Neural cell (in vitro differentiated cells): ENCODE data around the gene FBXO21. TPM values are rescaled to one million over a fixed set of nuclear protein-coding genes. Genes with fewer than 3 reads are reported as not detected.
"Not testable (repeated sequence)": the region's sequence is repeated elsewhere in the genome, so short reads cannot be mapped to it uniquely, and the experiment has no call there.

Source experiments
- H2AFZ ChIP-seq: fragments of 200-600, 300-800 bp; sonication (generic), shearing (Covaris generic); 2 replicates; pipeline ENCODE4 v1.6.0; 2014; ENCODE audit warnings: low read depth, mild to moderate bottlenecking, antibody characterized with exemption, low read length, moderate library complexity
- H3F3A ChIP-seq: fragments of 200-600 bp; shearing (Covaris generic); 2 replicates; pipeline ENCODE4 v1.6.1; 2016; ENCODE audit warnings: mild to moderate bottlenecking, moderate library complexity, mixed read lengths, antibody characterized with exemption, low read length; ENCODE audit not compliant: insufficient read depth, poor library complexity, severe bottlenecking
- H3K27ac ChIP-seq: fragments of 200-600, 300-800 bp; sonication (generic), shearing (Covaris generic); 2 replicates; pipeline ENCODE4 v1.5.1; 2014; ENCODE audit warnings: mild to moderate bottlenecking, low read length, moderate library complexity
- H3K27me3 ChIP-seq: fragments of 300-800, 200-600 bp; sonication (generic), shearing (Covaris generic); 2 replicates; pipeline ENCODE4 v1.6.0; 2014; ENCODE audit warnings: mild to moderate bottlenecking, low read depth, low read length, moderate library complexity; ENCODE audit not compliant: insufficient read depth
- H3K36me3 ChIP-seq: fragments of 300-800, 200-600 bp; sonication (generic), shearing (Covaris generic); 2 replicates; pipeline ENCODE4 v1.5.1; 2014; ENCODE audit warnings: mild to moderate bottlenecking, antibody characterized with exemption, low read length, moderate library complexity; ENCODE audit not compliant: insufficient read depth
- H3K4me2 ChIP-seq: fragments of 300-800, 200-600 bp; sonication (generic), shearing (Covaris generic); 2 replicates; pipeline ENCODE4 v1.6.0; 2014; ENCODE audit warnings: mild to moderate bottlenecking, low read length
- H3K4me3 ChIP-seq: fragments of 300-800, 200-600 bp; sonication (generic), shearing (Covaris generic); 2 replicates; pipeline ENCODE4 v1.5.1; 2014; ENCODE audit warnings: mild to moderate bottlenecking, low read length, moderate library complexity
- H3K79me2 ChIP-seq: fragments of 200-600 bp; shearing (Covaris generic); replicated peaks from 2 replicates; pipeline ENCODE4 v1.6.0; 2014; ENCODE audit warnings: mild to moderate bottlenecking, low read length, moderate library complexity; ENCODE audit not compliant: insufficient read depth
- H3K9ac ChIP-seq: fragments of 300-800, 200-600 bp; sonication (generic), shearing (Covaris generic); 2 replicates; pipeline ENCODE4 v1.6.1; 2016; ENCODE audit warnings: mild to moderate bottlenecking, low read length, mixed read lengths
- H3K9me2 ChIP-seq: fragments of 200-600 bp; shearing (Covaris generic); 2 replicates; pipeline ENCODE4 v1.6.1; 2016; ENCODE audit warnings: mild to moderate bottlenecking, low read length, mixed read lengths; ENCODE audit not compliant: insufficient read depth
- H3K9me3 ChIP-seq: fragments of 200-600, 300-800 bp; sonication (generic), shearing (Covaris generic); 2 replicates; pipeline ENCODE4 v1.6.1; 2016; ENCODE audit warnings: mild to moderate bottlenecking, mixed run types, low read length, moderate library complexity, mixed read lengths
- H4K20me1 ChIP-seq: fragments of 200-600 bp; shearing (Covaris generic); 2 replicates; pipeline ENCODE4 v1.6.1; 2016; ENCODE audit warnings: mild to moderate bottlenecking, mixed run types; ENCODE audit not compliant: insufficient read depth
- EP300 ChIP-seq: fragments of 450-650 bp; conservative IDR thresholded peaks from 2 replicates; pipeline ENCODE4 v1.6.1; 2014; ENCODE audit warnings: antibody characterized with exemption, mild to moderate bottlenecking, moderate library complexity; ENCODE audit not compliant: poor library complexity, severe bottlenecking
- EZH2 ChIP-seq: fragments of 200-600, 300-800 bp; shearing (Covaris generic), sonication (generic); IDR thresholded peaks from 2 replicates; pipeline ENCODE4 v1.6.1; 2014; ENCODE audit warnings: antibody characterized with exemption, low read length, borderline replicate concordance, mild to moderate bottlenecking; ENCODE audit not compliant: insufficient read depth, poor library complexity, severe bottlenecking
- MXI1 ChIP-seq: fragments of 450-650 bp; conservative IDR thresholded peaks from 2 replicates; pipeline ENCODE4 v1.6.1; 2014; ENCODE audit warnings: antibody characterized with exemption, mild to moderate bottlenecking; ENCODE audit not compliant: poor library complexity, severe bottlenecking
- POLR2AphosphoS5 ChIP-seq: IDR thresholded peaks from 2 replicates; pipeline ENCODE4 v1.6.1; 2012
- RAD21 ChIP-seq: fragments of 450-650 bp; conservative IDR thresholded peaks from 2 replicates; pipeline ENCODE4 v1.6.1; 2014; ENCODE audit warnings: antibody characterized with exemption, mild to moderate bottlenecking, moderate library complexity
- SMC3 ChIP-seq: fragments of 450-650 bp; conservative IDR thresholded peaks from 2 replicates; pipeline ENCODE4 v1.6.1; 2014; ENCODE audit warnings: antibody characterized with exemption, mild to moderate bottlenecking, moderate library complexity; ENCODE audit not compliant: poor library complexity
- TAF1 ChIP-seq: IDR thresholded peaks from 2 replicates; pipeline ENCODE4 v1.6.1; 2012; ENCODE audit warnings: low read depth
- polyA plus RNA-seq: library from polyadenylated mRNA; depleted of rRNA; stranded (reverse); fragments of >200 nt; gene quantifications from 2 replicates; pipeline ENCODE4 v1.2.3, GENCODE V29; 2014
- TF ChIP-seq, protein P1 (sequence below): IDR thresholded peaks from 2 replicates; pipeline ENCODE4 v1.6.1; 2012; ENCODE audit warnings: borderline replicate concordance
- TF ChIP-seq, protein P2 (sequence below): fragments of 450-650 bp; IDR thresholded peaks from 2 replicates; pipeline ENCODE4 v1.5.1; 2014; ENCODE audit warnings: antibody characterized with exemption, mild to moderate bottlenecking, moderate library complexity; ENCODE audit not compliant: poor library complexity, severe bottlenecking

Gene FBXO21
- polyA plus RNA-seq, 1 donor from 2014 or later: 127 TPM

- no peak overlapping the region for H3K4me2 ChIP-seq
- TF ChIP-seq EZH2 (no peak), TAF1 (no peak), SMC3 (no peak), RAD21 (no peak), POLR2AphosphoS5 (no peak), EP300 (no peak), MXI1 (no peak)
- TF ChIP-seq, protein P1, sequence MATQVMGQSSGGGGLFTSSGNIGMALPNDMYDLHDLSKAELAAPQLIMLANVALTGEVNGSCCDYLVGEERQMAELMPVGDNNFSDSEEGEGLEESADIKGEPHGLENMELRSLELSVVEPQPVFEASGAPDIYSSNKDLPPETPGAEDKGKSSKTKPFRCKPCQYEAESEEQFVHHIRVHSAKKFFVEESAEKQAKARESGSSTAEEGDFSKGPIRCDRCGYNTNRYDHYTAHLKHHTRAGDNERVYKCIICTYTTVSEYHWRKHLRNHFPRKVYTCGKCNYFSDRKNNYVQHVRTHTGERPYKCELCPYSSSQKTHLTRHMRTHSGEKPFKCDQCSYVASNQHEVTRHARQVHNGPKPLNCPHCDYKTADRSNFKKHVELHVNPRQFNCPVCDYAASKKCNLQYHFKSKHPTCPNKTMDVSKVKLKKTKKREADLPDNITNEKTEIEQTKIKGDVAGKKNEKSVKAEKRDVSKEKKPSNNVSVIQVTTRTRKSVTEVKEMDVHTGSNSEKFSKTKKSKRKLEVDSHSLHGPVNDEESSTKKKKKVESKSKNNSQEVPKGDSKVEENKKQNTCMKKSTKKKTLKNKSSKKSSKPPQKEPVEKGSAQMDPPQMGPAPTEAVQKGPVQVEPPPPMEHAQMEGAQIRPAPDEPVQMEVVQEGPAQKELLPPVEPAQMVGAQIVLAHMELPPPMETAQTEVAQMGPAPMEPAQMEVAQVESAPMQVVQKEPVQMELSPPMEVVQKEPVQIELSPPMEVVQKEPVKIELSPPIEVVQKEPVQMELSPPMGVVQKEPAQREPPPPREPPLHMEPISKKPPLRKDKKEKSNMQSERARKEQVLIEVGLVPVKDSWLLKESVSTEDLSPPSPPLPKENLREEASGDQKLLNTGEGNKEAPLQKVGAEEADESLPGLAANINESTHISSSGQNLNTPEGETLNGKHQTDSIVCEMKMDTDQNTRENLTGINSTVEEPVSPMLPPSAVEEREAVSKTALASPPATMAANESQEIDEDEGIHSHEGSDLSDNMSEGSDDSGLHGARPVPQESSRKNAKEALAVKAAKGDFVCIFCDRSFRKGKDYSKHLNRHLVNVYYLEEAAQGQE: no peak
- TF ChIP-seq, protein P2, sequence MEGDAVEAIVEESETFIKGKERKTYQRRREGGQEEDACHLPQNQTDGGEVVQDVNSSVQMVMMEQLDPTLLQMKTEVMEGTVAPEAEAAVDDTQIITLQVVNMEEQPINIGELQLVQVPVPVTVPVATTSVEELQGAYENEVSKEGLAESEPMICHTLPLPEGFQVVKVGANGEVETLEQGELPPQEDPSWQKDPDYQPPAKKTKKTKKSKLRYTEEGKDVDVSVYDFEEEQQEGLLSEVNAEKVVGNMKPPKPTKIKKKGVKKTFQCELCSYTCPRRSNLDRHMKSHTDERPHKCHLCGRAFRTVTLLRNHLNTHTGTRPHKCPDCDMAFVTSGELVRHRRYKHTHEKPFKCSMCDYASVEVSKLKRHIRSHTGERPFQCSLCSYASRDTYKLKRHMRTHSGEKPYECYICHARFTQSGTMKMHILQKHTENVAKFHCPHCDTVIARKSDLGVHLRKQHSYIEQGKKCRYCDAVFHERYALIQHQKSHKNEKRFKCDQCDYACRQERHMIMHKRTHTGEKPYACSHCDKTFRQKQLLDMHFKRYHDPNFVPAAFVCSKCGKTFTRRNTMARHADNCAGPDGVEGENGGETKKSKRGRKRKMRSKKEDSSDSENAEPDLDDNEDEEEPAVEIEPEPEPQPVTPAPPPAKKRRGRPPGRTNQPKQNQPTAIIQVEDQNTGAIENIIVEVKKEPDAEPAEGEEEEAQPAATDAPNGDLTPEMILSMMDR: no peak
- no peaks in the 10 kb centered on the region for H3K27me3 ChIP-seq
- no peak overlapping the region for H3K27ac ChIP-seq
- H2AFZ ChIP-seq: no peak overlapping the region
- H3F3A ChIP-seq: no peaks in the 10 kb centered on the region
- H4K20me1 ChIP-seq: no peaks in the 10 kb centered on the region
- no peaks in the 10 kb centered on the region for H3K9me2 ChIP-seq
- H3K9ac ChIP-seq: no peak overlapping the region
- peaks cover 17% of the 10 kb centered on the region for H3K36me3 ChIP-seq
- H3K4me3 ChIP-seq: no peak overlapping the region
- H3K9me3 ChIP-seq: no peaks in the 10 kb centered on the region
- H3K79me2 ChIP-seq: peaks cover 47% of the 10 kb centered on the region
These were observed 2.8 kb downstream of the FBXO21 start for GRCh38 chr12:117187421-117187820.

DNA sequence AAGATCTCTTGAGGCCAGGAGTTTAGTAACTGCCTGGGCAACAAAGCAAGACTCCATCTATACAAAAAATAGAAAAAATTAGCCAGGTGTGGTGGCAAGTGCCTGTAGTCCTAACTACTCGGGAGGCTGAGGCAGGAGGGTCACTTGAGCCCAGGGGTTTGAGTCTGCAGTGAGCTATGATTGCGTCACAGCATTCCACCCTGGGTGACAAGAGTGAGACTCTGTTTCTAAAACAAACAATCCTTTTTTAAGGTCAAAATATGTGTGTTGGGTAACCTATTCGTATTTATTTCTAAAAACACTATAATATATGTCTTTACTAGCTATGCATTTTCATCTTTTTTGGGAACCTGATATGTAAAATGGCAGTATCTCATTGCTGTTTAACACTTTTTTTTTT, 7.4 kb downstream of the FBXO21 start:
- Histone ChIP-seq H3K9me3 (no peaks in the 10 kb centered on the region), H3K36me3 (peaks cover 22% of the 10 kb centered on the region), H3K9ac (no peak overlapping the region), H4K20me1 (no peaks in the 10 kb centered on the region), H3K4me2 (no peak overlapping the region), H3K27ac (no peak overlapping the region), H3K4me3 (no peak overlapping the region), H3K9me2 (no peaks in the 10 kb centered on the region), H3K79me2 (peaks cover 29% of the 10 kb centered on the region), H3K27me3 (no peaks in the 10 kb centered on the region), H3F3A (no peaks in the 10 kb centered on the region), H2AFZ (no peak overlapping the region)
- TF ChIP-seq SMC3: no peak
- TF ChIP-seq POLR2AphosphoS5: no peak
- TF ChIP-seq EZH2: no peak
- TF ChIP-seq RAD21: no peak
- TF ChIP-seq, protein P1: no peak
- no peak for TF ChIP-seq TAF1
- TF ChIP-seq, protein P2: no peak
- TF ChIP-seq MXI1: no peak
- TF ChIP-seq EP300: no peak

GRCh38 chr12:117181468-117181843, 8.8 kb downstream of the FBXO21 start:
- Histone ChIP-seq H3K79me2 (peaks cover 20% of the 10 kb centered on the region), H3K36me3 (peaks cover 22% of the 10 kb centered on the region)
- H3K27ac ChIP-seq, H3K4me2 ChIP-seq, H3K9me2 ChIP-seq, H3K9me3 ChIP-seq, H2AFZ ChIP-seq, H3K27me3 ChIP-seq, H3K9ac ChIP-seq, H3F3A ChIP-seq, H3K4me3 ChIP-seq, H4K20me1 ChIP-seq: not testable (repeated sequence)
